OCI-LY7 (cell line): ENCODE results near the gene SMG1.

Source experiments
- CTCF ChIP-seq: fragments of 200-600 bp; sonication (generic); conservative IDR thresholded peaks from 2 replicates; pipeline ENCODE4 v1.5.1; 2014; ENCODE audit warnings: mild to moderate bottlenecking, antibody characterized with exemption, low read length, moderate library complexity, mixed read lengths
- EZH2phosphoT487 ChIP-seq: fragments of 200-600 bp; sonication (generic); IDR thresholded peaks from 2 replicates; pipeline ENCODE4 v1.6.1; 2018; ENCODE audit warnings: low read depth, borderline replicate concordance, mild to moderate bottlenecking, mixed run types, antibody characterized with exemption, low read length, moderate library complexity, mixed read lengths

DNA sequence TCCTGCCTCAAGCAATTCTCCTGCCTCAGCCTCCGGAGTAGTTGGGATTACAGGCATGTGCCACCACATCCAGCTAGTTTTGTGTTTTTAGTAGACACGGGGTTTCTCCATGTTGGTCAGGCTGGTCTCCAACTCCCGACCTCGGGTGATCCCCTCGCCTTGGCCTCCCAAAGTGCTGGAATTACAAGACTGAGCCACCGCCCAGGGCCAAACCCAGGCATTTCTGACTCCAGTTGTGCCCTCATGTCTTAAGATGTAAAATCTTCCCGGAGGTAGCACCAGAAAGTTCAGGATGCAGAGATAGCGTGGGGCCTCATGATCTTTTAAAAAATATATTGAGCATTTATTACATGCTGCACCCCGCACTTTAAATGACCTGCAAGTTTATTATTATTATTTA is 12.8 kb upstream of the SMG1 start:
- TF ChIP-seq EZH2phosphoT487, result no peak
- no peak for TF ChIP-seq CTCF
